DMS79 (cell line): ENCODE data around the gene SLC46A2.

ENCODE experiments used
- DNase-seq: peaks from one replicate; lab custom pipeline; 2025; lab: John Stamatoyannopoulos, UW

The SLC46A2 gene

GRCh38 chr9:112858005-112858404 is 32.7 kb downstream of the SLC46A2 start:
- no peak for DNase-seq

GRCh38 chr9:112856843-112857242 is 33.8 kb downstream of the SLC46A2 start:
- no peak for DNase-seq

GRCh38 chr9:112856200-112856599 is 34.5 kb downstream of the SLC46A2 start:
- DNase-seq, result no peak

GRCh38 chr9:112854657-112855056 is 36.0 kb downstream of the SLC46A2 start:
- no peak for DNase-seq

GRCh38 chr9:112853882-112854585 is 36.6 kb downstream of the SLC46A2 start:
- DNase-seq, result no peak

- DNase-seq, result no peak
Observed at GRCh38 chr9:112852741-112853504, 37.8 kb downstream of the SLC46A2 start.

- DNase-seq, result no peak
Observed at GRCh38 chr9:112850840-112851239, 39.8 kb downstream of the SLC46A2 start.

- DNase-seq, result no peak
Observed at GRCh38 chr9:112849363-112849922, 41.2 kb downstream of the SLC46A2 start.

GRCh38 chr9:112848316-112849151 is 42.1 kb downstream of the SLC46A2 start:
- no peak for DNase-seq

- DNase-seq, result no peak
Observed at GRCh38 chr9:112846528-112847488, 43.9 kb downstream of the SLC46A2 start.

- no peak for DNase-seq
Observed at GRCh38 chr9:112844771-112845542, 45.7 kb downstream of the SLC46A2 start.

- DNase-seq, result no peak
Observed at GRCh38 chr9:112842555-112842954, 48.1 kb downstream of the SLC46A2 start.

GRCh38 chr9:112841261-112841660 is 49.4 kb downstream of the SLC46A2 start:
- DNase-seq, result no peak

GRCh38 chr9:112839331-112839730 is 51.3 kb downstream of the SLC46A2 start:
- no peak for DNase-seq

GRCh38 chr9:112838342-112838741 is 52.3 kb downstream of the SLC46A2 start:
- no peak for DNase-seq

- DNase-seq, result no peak
Observed at GRCh38 chr9:112836394-112836793, 54.3 kb downstream of the SLC46A2 start.

- no peak for DNase-seq
Observed at GRCh38 chr9:112833081-112833480, 57.6 kb downstream of the SLC46A2 start.

- no peak for DNase-seq
Observed at GRCh38 chr9:112831969-112832368, 58.7 kb downstream of the SLC46A2 start.

GRCh38 chr9:112831281-112831851 is 59.3 kb downstream of the SLC46A2 start:
- DNase-seq, result peak; percentile 93
